Suprapubic skin (tissue), 4 donors: ENCODE results near the gene APPBP2.

ENCODE experiments used
- CTCF ChIP-seq, 2 donors: fragments of 200-600 bp in 1 of 2; fragments of 450-650 bp in 1 of 2; sonication (generic) in 1 of 2; IDR thresholded peaks; one replicate each; pipeline ENCODE4 v1.5.1; 2016 to 2019; ENCODE audit warnings: antibody characterized with exemption in 2 of 2, mild to moderate bottlenecking in 1 of 2, moderate library complexity in 1 of 2
- EP300 ChIP-seq: sonication (generic); formaldehyde crosslinking; IDR thresholded peaks from one replicate; pipeline ENCODE4 v1.6.1; 2017; ENCODE audit warnings: antibody characterized with exemption
- POLR2A ChIP-seq, 2 donors: fragments of 450-650 bp; IDR thresholded peaks; one replicate each; pipeline ENCODE4 v1.6.1; 2017; ENCODE audit warnings: antibody characterized with exemption in 2 of 2, mild to moderate bottlenecking in 2 of 2, moderate library complexity in 2 of 2
- POLR2AphosphoS5 ChIP-seq, 3 donors: sonication (generic); formaldehyde crosslinking; IDR thresholded peaks; one replicate each; pipeline ENCODE4 v1.6.1; 2017; ENCODE audit warnings: antibody characterized with exemption in 3 of 3

- no peak for TF ChIP-seq CTCF (IDR thresholded peaks at IDR 0.05)
- no peak for TF ChIP-seq POLR2AphosphoS5 (IDR thresholded peaks at IDR 0.05)
- no peak for TF ChIP-seq EP300
- no peak for TF ChIP-seq POLR2A (IDR thresholded peaks at IDR 0.05)
Measured at GRCh38 chr17:60443713-60444112, 82.3 kb downstream of the APPBP2 start.
